Body of pancreas (tissue), 4 donors: ENCODE results near the gene KBTBD13.

Source experiments
- CTCF ChIP-seq, 7 experiments: fragments of 450-650 bp in 4 of 7; fragments of 200-600 bp in 3 of 7; sonication (generic) in 3 of 7; IDR thresholded peaks; one replicate each; pipeline ENCODE4 v1.5.1; 2016 to 2019; ENCODE audit warnings: antibody characterized with exemption in 7 of 7
- POLR2A ChIP-seq, 3 donors: fragments of 450-650 bp; IDR thresholded peaks; one replicate each; pipeline ENCODE4 v1.6.1; 2016; ENCODE audit warnings: antibody characterized with exemption in 3 of 3, mild to moderate bottlenecking in 2 of 3

- TF ChIP-seq POLR2A (IDR thresholded peaks at IDR 0.05), result no peak
- no peak for TF ChIP-seq CTCF (IDR thresholded peaks at IDR 0.05)
Measured at GRCh38 chr15:65084500-65085206, 8.1 kb downstream of the KBTBD13 start.
